OCI-LY7 (cell line): ENCODE results near the gene MXRA8.

Source experiments
- CTCF ChIP-seq: fragments of 200-600 bp; sonication (generic); conservative IDR thresholded peaks from 2 replicates; pipeline ENCODE4 v1.5.1; 2014; ENCODE audit warnings: mild to moderate bottlenecking, antibody characterized with exemption, low read length, moderate library complexity, mixed read lengths
- EZH2phosphoT487 ChIP-seq: fragments of 200-600 bp; sonication (generic); IDR thresholded peaks from 2 replicates; pipeline ENCODE4 v1.6.1; 2018; ENCODE audit warnings: low read depth, borderline replicate concordance, mild to moderate bottlenecking, mixed run types, antibody characterized with exemption, low read length, moderate library complexity, mixed read lengths

GRCh38 chr1:1306661-1307260, 51.6 kb downstream of the MXRA8 start:
- TF ChIP-seq CTCF (no peak), EZH2phosphoT487 (no peak)
